ENCODE results near the gene SMCO2. TPM values are rescaled to one million over a fixed set of nuclear protein-coding genes. Genes with fewer than 3 reads are reported as not detected.
A peak's percentile ranks its signal among the peaks of the same experiment; 100 is the strongest.

SMCO2 gene
- total RNA-seq, 1 donor from 2014 or later: not detected

- no peaks in the 10 kb centered on the region for H3K36me3 Mint-ChIP-seq
- H3K27ac Mint-ChIP-seq: peak overlapping the region; percentile 68
- H3K4me1 Mint-ChIP-seq: peaks cover 63% of the 10 kb centered on the region
- H3K4me3 Mint-ChIP-seq: peak overlapping the region; percentile 4
- TF ChIP-seq, protein P1, sequence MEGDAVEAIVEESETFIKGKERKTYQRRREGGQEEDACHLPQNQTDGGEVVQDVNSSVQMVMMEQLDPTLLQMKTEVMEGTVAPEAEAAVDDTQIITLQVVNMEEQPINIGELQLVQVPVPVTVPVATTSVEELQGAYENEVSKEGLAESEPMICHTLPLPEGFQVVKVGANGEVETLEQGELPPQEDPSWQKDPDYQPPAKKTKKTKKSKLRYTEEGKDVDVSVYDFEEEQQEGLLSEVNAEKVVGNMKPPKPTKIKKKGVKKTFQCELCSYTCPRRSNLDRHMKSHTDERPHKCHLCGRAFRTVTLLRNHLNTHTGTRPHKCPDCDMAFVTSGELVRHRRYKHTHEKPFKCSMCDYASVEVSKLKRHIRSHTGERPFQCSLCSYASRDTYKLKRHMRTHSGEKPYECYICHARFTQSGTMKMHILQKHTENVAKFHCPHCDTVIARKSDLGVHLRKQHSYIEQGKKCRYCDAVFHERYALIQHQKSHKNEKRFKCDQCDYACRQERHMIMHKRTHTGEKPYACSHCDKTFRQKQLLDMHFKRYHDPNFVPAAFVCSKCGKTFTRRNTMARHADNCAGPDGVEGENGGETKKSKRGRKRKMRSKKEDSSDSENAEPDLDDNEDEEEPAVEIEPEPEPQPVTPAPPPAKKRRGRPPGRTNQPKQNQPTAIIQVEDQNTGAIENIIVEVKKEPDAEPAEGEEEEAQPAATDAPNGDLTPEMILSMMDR (IDR thresholded peaks at IDR 0.05; ENCODE audit: unreplicated experiment): no peak
- no peak for DNase-seq (ENCODE audit: low spot score in 2 of 2, unreplicated experiment in 2 of 2)
- no peaks in the 10 kb centered on the region for H3K27me3 Mint-ChIP-seq (ENCODE audit: low read depth)
- H3K9me3 Mint-ChIP-seq: no peaks in the 10 kb centered on the region
Observed at GRCh38 chr12:27521981-27522380, 75.4 kb downstream of the SMCO2 start.

GRCh38 chr12:27523305-27523641 is 76.7 kb downstream of the SMCO2 start:
- TF ChIP-seq, protein P1 (IDR thresholded peaks at IDR 0.05; ENCODE audit: unreplicated experiment): no peak
- Mint-ChIP-seq H3K4me3 (peak overlapping the region; percentile 78), H3K36me3 (no peaks in the 10 kb centered on the region), H3K27ac (peak overlapping the region; percentile 91), H3K27me3 (ENCODE audit: low read depth) (no peaks in the 10 kb centered on the region), H3K9me3 (no peaks in the 10 kb centered on the region), H3K4me1 (peaks cover 62% of the 10 kb centered on the region)
- DNase-seq (ENCODE audit: low spot score in 2 of 2, unreplicated experiment in 2 of 2): no peak

GRCh38 chr12:27523642-27524493 is 77.3 kb downstream of the SMCO2 start, which contains the start of gene PPFIBP1:
Gene PPFIBP1, plus strand, starts transcription at chr12:27524206. Its CDS starts 109,191 bp downstream, at chr12:27633397.
- no peaks in the 10 kb centered on the region for H3K27me3 Mint-ChIP-seq (ENCODE audit: low read depth)
- H3K36me3 Mint-ChIP-seq: no peaks in the 10 kb centered on the region
- H3K4me1 Mint-ChIP-seq: peaks cover 68% of the 10 kb centered on the region
- peak within 1 kb of the TSS; percentile 91 for H3K27ac Mint-ChIP-seq
- peak; percentile 95 to 98 for DNase-seq (ENCODE audit: low spot score in 2 of 2, unreplicated experiment in 2 of 2)
- TF ChIP-seq, protein P1 (IDR thresholded peaks at IDR 0.05; ENCODE audit: unreplicated experiment): no peak
- H3K4me3 Mint-ChIP-seq: peak within 1 kb of the TSS; percentile 78
- no peaks in the 10 kb centered on the region for H3K9me3 Mint-ChIP-seq

DNA sequence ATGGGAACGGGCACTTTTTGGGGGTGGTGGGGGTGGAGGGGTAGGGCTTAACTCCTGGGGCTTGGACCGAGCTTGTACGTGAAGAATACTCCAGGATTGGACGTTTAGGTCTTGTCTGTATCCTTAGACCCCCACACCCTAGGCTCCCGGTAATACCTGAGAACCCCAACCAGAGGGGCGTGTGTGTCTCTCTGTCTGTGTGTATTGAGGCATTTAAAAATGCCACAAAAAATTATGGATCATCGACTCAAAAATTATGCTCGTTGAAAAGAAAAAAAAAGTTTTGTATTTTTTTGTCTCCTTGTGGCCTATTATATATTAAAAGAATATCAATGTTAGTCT is 77.9 kb downstream of the SMCO2 start:
- no peaks in the 10 kb centered on the region for H3K9me3 Mint-ChIP-seq
- H3K36me3 Mint-ChIP-seq: no peaks in the 10 kb centered on the region
- H3K4me1 Mint-ChIP-seq: peaks cover 67% of the 10 kb centered on the region
- H3K27me3 Mint-ChIP-seq (ENCODE audit: low read depth): no peaks in the 10 kb centered on the region
- DNase-seq (ENCODE audit: low spot score in 2 of 2, unreplicated experiment in 2 of 2): no peak
- H3K4me3 Mint-ChIP-seq: peak overlapping the region; percentile 78
- TF ChIP-seq, protein P1 (IDR thresholded peaks at IDR 0.05; ENCODE audit: unreplicated experiment): no peak
- H3K27ac Mint-ChIP-seq: peak overlapping the region; percentile 91

GRCh38 chr12:27524839-27525753 is 78.6 kb downstream of the SMCO2 start:
- Mint-ChIP-seq H3K9me3 (no peaks in the 10 kb centered on the region), H3K27me3 (ENCODE audit: low read depth) (no peaks in the 10 kb centered on the region), H3K36me3 (no peaks in the 10 kb centered on the region), H3K4me1 (peaks cover 62% of the 10 kb centered on the region), H3K4me3 (peak overlapping the region; percentile 78), H3K27ac (peak overlapping the region; percentile 91)
- DNase-seq (ENCODE audit: low spot score in 2 of 2, unreplicated experiment in 2 of 2): no peak
- TF ChIP-seq, protein P1 (IDR thresholded peaks at IDR 0.05; ENCODE audit: unreplicated experiment): no peak

Measured in mesothelial cell of epicardium (in vitro differentiated cells).